Upper lobe of right lung (tissue), 1 donor: ENCODE results near the gene TMTC1. TPM values are rescaled to one million over a fixed set of nuclear protein-coding genes. Genes with fewer than 3 reads are reported as not detected.

Source experiments
- ATAC-seq: fragments of 200-7000 bp; cut with Tn5 transposase; one replicate; pipeline ENCODE4 v1.9.1; 2020; ENCODE audit warnings: mild to moderate bottlenecking, moderate library complexity
- DNase-seq: peaks from one replicate; pipeline ENCODE4 v3.0.0-alpha.2; 2020
- H3K27ac ChIP-seq: fragments of 200-600 bp; one replicate; pipeline ENCODE4 v1.8.0; 2022
- H3K27me3 ChIP-seq: fragments of 200-600 bp; one replicate; pipeline ENCODE4 v1.8.0; 2022; ENCODE audit warnings: mild to moderate bottlenecking
- H3K36me3 ChIP-seq: fragments of 200-600 bp; one replicate; pipeline ENCODE4 v1.8.0; 2022
- H3K4me1 ChIP-seq: fragments of 200-600 bp; one replicate; pipeline ENCODE4 v1.8.0; 2022
- H3K4me3 ChIP-seq: fragments of 200-600 bp; one replicate; pipeline ENCODE4 v1.8.0; 2022; ENCODE audit warnings: mild to moderate bottlenecking
- H3K9me3 ChIP-seq: fragments of 200-600 bp; one replicate; pipeline ENCODE4 v1.8.0; 2022
- CTCF ChIP-seq: fragments of 200-600 bp; IDR thresholded peaks from one replicate; pipeline ENCODE4 v1.8.0; 2022; ENCODE audit warnings: antibody characterized with exemption
- intact Hi-C: fragments of 100-400 bp; cut with DNase I; formaldehyde crosslinking; loops from one replicate; pipeline ENCODE4 v1.11.0; 2022
- total RNA-seq: library from RNA; stranded (reverse); fragmentation: NEBNext Ultra II Directional; extraction: Animal tissue kit (Norgen Biotek cat#: 25700); gene quantifications from one replicate; pipeline ENCODE4 v1.2.1, GENCODE V29; 2021
- donor health status: DM: no; HTN: yes; CAD: no; lungs with severe emphysema.

Gene TMTC1
- total RNA-seq, 1 donor from 2014 or later = 37.4 TPM

GRCh38 chr12:29695800-29696199, 87.9 kb downstream of the TMTC1 start:
- no peaks in the 10 kb centered on the region for H3K4me1 ChIP-seq
- H3K36me3 ChIP-seq = no peaks in the 10 kb centered on the region
- TF ChIP-seq CTCF = no peak
- intact Hi-C loops = no loop called here
- no peaks in the 10 kb centered on the region for H3K9me3 ChIP-seq
- DNase-seq (no peak), ATAC-seq (no peak)
- H3K4me3 ChIP-seq = no peak overlapping the region
- no peak overlapping the region for H3K27ac ChIP-seq
- H3K27me3 ChIP-seq = no peaks in the 10 kb centered on the region

- no peak overlapping the region for H3K27ac ChIP-seq
- H3K36me3 ChIP-seq = no peaks in the 10 kb centered on the region
- H3K4me1 ChIP-seq = no peaks in the 10 kb centered on the region
- no peak for DNase-seq
- intact Hi-C loops = no loop called here
- no peak for TF ChIP-seq CTCF
- H3K4me3 ChIP-seq = no peak overlapping the region
- H3K9me3 ChIP-seq = no peaks in the 10 kb centered on the region
- ATAC-seq = no peak
- H3K27me3 ChIP-seq = no peaks in the 10 kb centered on the region
These were observed 88.7 kb downstream of the TMTC1 start for GRCh38 chr12:29695026-29695425.

- no peak for TF ChIP-seq CTCF
- intact Hi-C loops = no loop called here
- DNase-seq (no peak), ATAC-seq (no peak)
- Histone ChIP-seq H3K4me1 (no peaks in the 10 kb centered on the region), H3K27me3 (no peaks in the 10 kb centered on the region), H3K27ac (no peak overlapping the region), H3K9me3 (no peaks in the 10 kb centered on the region), H3K36me3 (no peaks in the 10 kb centered on the region), H3K4me3 (no peak overlapping the region)
These were observed 89.7 kb downstream of the TMTC1 start for GRCh38 chr12:29694002-29694401.

- H3K4me1 ChIP-seq = no peaks in the 10 kb centered on the region
- DNase-seq = no peak
- TF ChIP-seq CTCF = no peak
- no peaks in the 10 kb centered on the region for H3K9me3 ChIP-seq
- no peaks in the 10 kb centered on the region for H3K27me3 ChIP-seq
- intact Hi-C loops = no loop called here
- H3K4me3 ChIP-seq = no peak overlapping the region
- ATAC-seq = no peak
- no peaks in the 10 kb centered on the region for H3K36me3 ChIP-seq
- H3K27ac ChIP-seq = no peak overlapping the region
These were observed 91.5 kb downstream of the TMTC1 start for GRCh38 chr12:29692237-29692636.

- Histone ChIP-seq H3K4me3 (no peak overlapping the region), H3K27me3 (no peaks in the 10 kb centered on the region), H3K4me1 (no peaks in the 10 kb centered on the region), H3K9me3 (no peaks in the 10 kb centered on the region), H3K36me3 (no peaks in the 10 kb centered on the region), H3K27ac (no peak overlapping the region)
- no peak for TF ChIP-seq CTCF
- intact Hi-C loops = no loop called here
- ATAC-seq = peak; percentile 32
- DNase-seq = no peak
These were observed 92.4 kb downstream of the TMTC1 start for GRCh38 chr12:29691161-29691854.

- intact Hi-C loops = no loop called here
- TF ChIP-seq CTCF = no peak
- DNase-seq (no peak), ATAC-seq (no peak)
- no peaks in the 10 kb centered on the region for H3K9me3 ChIP-seq
- H3K4me1 ChIP-seq = no peaks in the 10 kb centered on the region
- no peak overlapping the region for H3K27ac ChIP-seq
- no peaks in the 10 kb centered on the region for H3K36me3 ChIP-seq
- H3K27me3 ChIP-seq = no peaks in the 10 kb centered on the region
- no peak overlapping the region for H3K4me3 ChIP-seq
These were observed 93.0 kb downstream of the TMTC1 start for GRCh38 chr12:29690728-29691127.
